Fibroblast of skin of left biceps (primary cell): Measurements from ENCODE around the gene GLI1.
"Not testable (repeated sequence)": the region's sequence is repeated elsewhere in the genome, so short reads cannot be mapped to it uniquely, and the experiment has no call there.

Experiments
- DNase-seq, 2 experiments: peaks; one replicate each; pipeline ENCODE4 v3.0.0-alpha.2; 2013; ENCODE audit warnings: low read depth in 2 of 2

Gene GLI1

GRCh38 chr12:57496822-57497221 lies 37.2 kb downstream of the GLI1 start:
- DNase-seq: no peak

GRCh38 chr12:57497223-57498131 lies 37.9 kb downstream of the GLI1 start:
- no peak for DNase-seq

DNA sequence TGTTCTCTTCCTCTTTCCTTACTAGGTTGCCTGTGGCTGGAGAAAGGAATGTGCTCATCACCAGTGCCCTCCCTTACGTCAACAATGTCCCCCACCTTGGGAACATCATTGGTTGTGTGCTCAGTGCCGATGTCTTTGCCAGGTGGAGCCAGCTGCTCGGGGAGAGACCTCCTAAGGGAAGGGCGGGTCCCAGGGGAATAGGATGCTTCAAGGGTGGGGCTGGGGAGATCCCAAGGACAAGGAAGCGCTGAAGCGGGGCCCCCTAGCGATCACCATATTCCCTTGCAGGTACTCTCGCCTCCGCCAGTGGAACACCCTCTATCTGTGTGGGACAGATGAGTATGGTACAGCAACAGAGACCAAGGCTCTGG lies 38.5 kb downstream of the GLI1 start:
- no peak for DNase-seq

DNA sequence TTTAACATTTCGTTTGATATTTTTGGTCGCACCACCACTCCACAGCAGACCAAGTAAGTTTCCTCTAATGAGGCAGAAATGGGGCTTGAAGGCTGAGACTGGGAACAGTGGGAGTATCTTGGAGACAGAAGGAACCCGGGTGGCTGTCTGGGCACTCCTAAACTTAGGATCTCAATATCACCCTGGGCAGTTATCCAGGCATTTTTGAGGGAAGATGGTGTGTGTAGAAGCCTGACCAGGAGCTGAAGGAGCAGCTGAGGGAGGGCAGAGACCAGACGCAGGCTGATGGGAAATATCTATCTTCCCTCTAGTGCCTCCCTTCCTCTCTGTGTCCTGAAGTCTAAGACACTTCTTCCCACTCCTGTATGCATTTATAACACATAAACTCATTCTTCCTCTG lies 39.0 kb downstream of the GLI1 start:
- no peak for DNase-seq

DNA sequence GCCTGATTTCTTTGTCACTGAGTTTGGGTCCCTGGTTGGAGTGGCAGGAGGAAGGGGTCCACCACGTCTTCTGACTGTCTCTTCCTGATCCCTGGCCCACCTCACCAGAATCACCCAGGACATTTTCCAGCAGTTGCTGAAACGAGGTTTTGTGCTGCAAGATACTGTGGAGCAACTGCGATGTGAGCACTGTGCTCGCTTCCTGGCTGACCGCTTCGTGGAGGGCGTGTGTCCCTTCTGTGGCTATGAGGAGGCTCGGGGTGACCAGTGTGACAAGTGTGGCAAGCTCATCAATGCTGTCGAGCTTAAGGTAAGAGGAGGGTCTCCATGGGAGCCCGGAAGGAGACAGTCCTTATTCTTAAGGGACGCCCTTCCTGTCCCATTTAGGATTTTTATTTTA lies 40.6 kb downstream of the GLI1 start:
- no peak for DNase-seq

- DNase-seq: not testable (repeated sequence)
Observed at GRCh38 chr12:57502311-57502969, 42.9 kb downstream of the GLI1 start.

DNA sequence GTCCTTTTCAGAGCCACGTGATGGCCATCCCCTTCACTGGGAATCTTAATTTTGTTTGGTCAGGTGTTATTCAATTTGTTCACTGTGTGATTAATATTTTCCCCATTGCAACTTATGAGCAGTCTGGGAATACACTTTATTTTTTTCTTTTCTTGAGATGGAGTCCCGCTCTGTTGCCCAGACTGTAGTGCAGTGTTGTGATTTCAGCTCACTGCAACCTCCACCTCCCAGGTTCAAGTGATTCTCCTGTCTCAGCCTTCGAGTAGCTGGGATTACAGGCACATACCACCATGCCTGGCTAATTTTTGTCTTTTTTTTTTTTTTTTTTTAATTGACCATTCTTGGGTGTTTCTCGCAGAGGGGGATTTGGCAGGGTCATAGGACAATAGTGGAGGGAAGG lies 47.0 kb downstream of the GLI1 start:
- DNase-seq: not testable (repeated sequence)

DNA sequence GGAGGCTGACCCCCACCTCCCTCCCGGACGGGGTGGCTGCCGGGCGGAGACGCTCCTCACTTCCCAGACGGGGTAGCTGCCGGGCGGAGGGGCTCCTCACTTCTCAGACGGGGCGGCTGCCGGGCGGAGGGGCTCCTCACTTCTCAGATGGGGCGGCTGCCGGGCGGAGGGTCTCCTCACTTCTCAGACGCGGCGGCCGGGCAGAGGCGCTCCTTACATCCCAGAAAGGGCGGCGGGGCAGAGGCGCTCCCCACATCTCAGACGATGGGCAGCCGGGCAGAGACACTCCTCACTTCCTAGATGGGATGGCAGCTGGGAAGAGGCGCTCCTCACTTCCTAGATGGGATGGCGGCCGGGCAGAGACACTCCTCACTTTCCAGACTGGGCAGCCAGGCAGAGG lies 48.2 kb downstream of the GLI1 start:
- DNase-seq: not testable (repeated sequence)

DNA sequence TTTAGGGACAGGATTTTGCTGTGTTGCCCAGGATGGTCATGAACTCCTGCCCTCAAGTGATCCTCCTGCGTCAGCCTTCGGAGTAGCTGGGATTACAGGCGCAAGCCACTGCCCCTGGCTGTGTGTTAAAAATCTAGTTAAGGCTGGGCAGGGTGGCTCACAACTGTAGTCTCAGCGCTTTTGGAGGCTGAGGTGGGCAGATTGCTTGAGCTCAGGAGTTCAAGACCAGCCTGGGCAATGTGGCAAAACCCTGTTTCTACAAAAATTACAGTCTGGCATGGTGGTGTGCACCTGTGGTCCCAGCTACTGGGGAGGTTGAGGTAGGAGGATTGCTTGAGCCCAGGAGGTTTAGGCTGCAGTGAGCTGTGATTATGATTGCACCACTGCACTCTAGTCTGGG lies 51.6 kb downstream of the GLI1 start:
- no peak for DNase-seq

GRCh38 chr12:57511588-57512325 lies 52.2 kb downstream of the GLI1 start:
- no peak for DNase-seq

DNA sequence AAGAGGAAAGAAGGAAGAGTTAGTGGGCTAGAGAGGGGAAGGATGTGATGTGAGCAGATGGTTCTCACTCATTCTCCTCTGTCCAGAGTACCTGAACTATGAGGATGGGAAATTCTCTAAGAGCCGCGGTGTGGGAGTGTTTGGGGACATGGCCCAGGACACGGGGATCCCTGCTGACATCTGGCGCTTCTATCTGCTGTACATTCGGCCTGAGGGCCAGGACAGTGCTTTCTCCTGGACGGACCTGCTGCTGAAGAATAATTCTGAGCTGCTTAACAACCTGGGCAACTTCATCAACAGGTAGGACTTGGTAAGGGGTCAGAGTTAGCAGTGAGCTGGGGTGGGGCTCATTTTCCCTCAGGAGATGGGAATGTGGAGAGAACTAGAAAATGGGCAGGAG lies 53.1 kb downstream of the GLI1 start:
- no peak for DNase-seq

DNA sequence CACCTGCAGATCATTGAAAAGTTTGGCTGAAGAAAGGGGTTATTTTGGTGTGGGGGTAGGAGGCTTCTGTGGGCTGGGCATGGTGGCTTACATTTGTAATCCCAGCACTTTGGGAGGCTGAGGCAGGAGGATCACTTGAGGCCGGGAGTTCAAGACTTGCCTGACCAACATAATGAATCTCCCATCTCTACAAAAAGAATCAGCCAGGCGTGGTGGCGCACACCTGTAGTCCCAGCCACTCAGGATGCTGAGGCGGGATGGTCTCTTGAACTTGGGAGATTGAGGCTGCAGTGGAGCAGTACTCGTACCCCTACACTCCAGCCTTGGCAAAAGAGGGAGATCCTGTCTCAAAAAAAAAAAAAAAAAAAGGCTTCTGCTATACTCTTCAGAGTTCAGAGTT lies 53.7 kb downstream of the GLI1 start:
- no peak for DNase-seq

DNA sequence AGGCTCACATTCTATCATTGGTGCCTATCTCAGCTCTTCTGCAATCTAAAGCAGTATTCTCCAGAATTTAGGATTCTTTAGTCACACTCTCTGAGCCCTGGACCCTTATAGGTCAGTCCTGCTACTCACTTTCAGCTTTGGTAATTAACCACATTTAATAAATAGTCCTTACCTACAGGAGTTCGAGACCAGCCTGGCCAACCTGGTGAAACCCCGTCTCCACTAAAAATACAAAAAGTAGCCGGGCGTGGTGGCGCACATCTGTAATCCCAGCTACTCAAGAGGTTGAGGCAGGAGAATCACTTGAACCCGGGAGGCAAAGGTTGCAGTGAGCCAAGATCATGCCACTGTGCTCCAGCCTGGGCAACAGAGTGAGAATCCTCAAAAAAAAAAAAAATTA lies 54.1 kb downstream of the GLI1 start:
- DNase-seq: not testable (repeated sequence)

GRCh38 chr12:57514246-57514645 lies 54.7 kb downstream of the GLI1 start:
- not testable (repeated sequence) for DNase-seq

DNA sequence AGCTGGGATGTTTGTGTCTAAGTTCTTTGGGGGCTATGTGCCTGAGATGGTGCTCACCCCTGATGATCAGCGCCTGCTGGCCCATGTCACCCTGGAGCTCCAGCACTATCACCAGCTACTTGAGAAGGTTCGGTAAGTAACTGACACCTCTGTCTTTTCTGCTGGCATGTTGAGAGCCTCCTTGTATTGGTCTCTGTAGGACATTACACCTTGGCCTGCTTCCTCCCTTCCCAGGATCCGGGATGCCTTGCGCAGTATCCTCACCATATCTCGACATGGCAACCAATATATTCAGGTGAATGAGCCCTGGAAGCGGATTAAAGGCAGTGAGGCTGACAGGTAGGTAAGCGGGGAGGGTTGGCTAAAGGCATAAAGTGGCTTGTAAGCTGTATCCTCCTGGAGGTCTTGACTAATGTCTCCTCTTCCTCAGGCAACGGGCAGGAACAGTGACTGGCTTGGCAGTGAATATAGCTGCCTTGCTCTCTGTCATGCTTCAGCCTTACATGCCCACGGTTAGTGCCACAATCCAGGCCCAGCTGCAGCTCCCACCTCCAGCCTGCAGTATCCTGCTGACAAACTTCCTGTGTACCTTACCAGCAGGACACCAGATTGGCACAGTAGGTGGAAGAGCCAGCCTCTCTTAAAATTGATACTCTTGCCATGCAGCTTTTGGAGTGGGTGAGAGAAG lies 55.3 kb downstream of the GLI1 start:
- DNase-seq: no peak

DNA sequence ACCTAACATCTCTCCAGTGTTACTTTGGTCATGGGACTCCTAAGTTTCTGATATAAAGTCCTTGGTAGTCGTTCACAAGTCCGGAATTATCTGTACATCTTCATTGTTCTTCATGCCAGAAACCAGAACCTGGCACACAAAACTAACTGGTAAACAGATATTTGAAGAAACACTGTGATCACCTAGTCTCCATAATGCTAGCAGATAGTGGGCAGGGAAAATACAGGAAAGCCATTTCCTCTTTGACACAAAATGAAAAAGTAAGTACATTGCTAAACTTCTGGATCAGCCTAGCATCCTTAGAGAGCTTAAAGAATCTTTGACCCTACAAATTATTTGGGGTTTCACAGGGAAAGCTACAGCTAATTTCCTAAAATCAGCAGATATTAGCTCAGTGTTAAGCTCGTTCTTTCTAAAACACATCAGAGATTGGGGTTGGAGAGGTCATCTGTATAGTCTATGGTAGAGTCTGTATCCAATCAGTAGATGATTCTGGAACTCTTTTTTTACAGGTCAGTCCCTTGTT lies 55.9 kb downstream of the GLI1 start:
- no peak for DNase-seq

GRCh38 chr12:57515934-57516541 lies 56.5 kb downstream of the GLI1 start:
- no peak for DNase-seq

DNA sequence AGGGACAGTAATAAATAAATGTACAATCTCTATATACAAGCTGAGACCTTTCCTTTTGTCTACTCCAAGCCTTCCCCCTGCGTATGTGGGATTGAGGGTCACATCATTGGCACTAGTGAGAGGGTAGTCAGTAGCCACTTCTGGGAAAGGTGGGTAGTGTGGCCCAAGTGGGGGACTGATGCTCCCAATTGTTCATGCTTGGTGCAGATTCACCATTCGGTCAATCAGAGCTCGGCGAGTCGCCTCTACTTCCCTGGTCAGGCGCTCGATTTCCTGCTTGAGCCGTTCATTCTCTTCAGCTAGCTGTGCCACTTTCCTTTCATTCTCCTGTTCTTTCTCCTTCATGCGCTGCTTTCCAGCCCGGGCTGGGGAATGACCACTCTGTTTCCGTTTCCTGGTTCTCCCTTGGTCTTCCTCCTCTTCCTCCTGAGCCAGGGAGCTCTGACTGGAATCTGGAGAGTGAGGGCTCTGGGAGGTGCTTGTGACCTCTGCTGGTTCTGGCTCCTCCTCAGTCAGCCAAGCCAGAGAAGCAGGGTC lies 57.1 kb downstream of the GLI1 start:
- no peak for DNase-seq

DNA sequence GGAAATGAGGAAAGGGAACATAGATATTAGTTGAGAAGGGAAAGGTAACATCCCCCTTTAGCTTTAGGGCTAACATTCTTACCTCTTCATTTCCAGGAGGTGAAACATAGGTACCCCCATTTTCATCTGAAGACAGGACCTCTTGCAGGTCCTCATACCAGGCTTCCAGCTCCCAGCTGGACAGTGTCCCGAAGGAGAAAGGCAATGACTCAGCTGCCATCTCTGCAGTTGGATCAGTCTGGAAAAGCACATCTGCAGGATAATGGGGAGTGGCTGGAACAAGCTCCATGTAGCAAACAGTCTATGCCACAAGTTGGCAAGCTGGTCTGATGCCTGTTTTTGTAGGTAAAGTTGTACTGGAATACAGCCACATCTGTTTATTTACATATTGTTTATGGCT lies 57.6 kb downstream of the GLI1 start:
- DNase-seq: no peak

GRCh38 chr12:57517718-57518117 lies 58.1 kb downstream of the GLI1 start:
- not testable (repeated sequence) for DNase-seq
